HEK293 (cell line): ENCODE measurements around the gene SHROOM3.
A peak's percentile ranks its signal among the peaks of the same experiment; 100 is the strongest.

Source experiments
- FEZF1 ChIP-seq: fragments of 450-650 bp; formaldehyde crosslinking; IDR thresholded peaks from 2 replicates; pipeline ENCODE4 v1.5.1; 2016; ENCODE audit warnings: missing biosample characterization, missing genetic modification characterization
- MEIS1 ChIP-seq: sonication (generic); formaldehyde crosslinking; IDR thresholded peaks from 2 replicates; pipeline ENCODE4 v1.8.1; 2022; ENCODE audit warnings: missing genetic modification reagents, mild to moderate bottlenecking, borderline replicate concordance
- OSR2 ChIP-seq: fragments of 450-650 bp; formaldehyde crosslinking; IDR thresholded peaks from 2 replicates; pipeline ENCODE4 v1.5.1; 2016; ENCODE audit warnings: missing biosample characterization, missing genetic modification characterization
- OVOL3 ChIP-seq: fragments of 450-650 bp; formaldehyde crosslinking; IDR thresholded peaks from 2 replicates; pipeline ENCODE4 v1.5.1; 2016; ENCODE audit warnings: missing biosample characterization, missing genetic modification characterization
- RBAK ChIP-seq: fragments of 450-650 bp; formaldehyde crosslinking; IDR thresholded peaks from 2 replicates; pipeline ENCODE4 v1.5.1; 2016; ENCODE audit warnings: missing biosample characterization, missing genetic modification characterization
- SCRT2 ChIP-seq: fragments of 450-650 bp; formaldehyde crosslinking; IDR thresholded peaks from 2 replicates; pipeline ENCODE4 v1.5.1; 2016; ENCODE audit warnings: missing biosample characterization, missing genetic modification characterization
- SP2 ChIP-seq: fragments of 450-650 bp; formaldehyde crosslinking; IDR thresholded peaks from 2 replicates; pipeline ENCODE4 v1.5.1; 2016; ENCODE audit warnings: missing biosample characterization, missing genetic modification characterization
- ZBTB48 ChIP-seq: fragments of 450-650 bp; formaldehyde crosslinking; IDR thresholded peaks from 2 replicates; pipeline ENCODE4 v1.5.1; 2016; ENCODE audit warnings: missing biosample characterization, missing genetic modification characterization
- ZEB2 ChIP-seq: fragments of 450-650 bp; formaldehyde crosslinking; IDR thresholded peaks from 2 replicates; pipeline ENCODE4 v1.5.1; 2016; ENCODE audit warnings: missing biosample characterization, missing genetic modification characterization
- ZFHX2 ChIP-seq: fragments of 450-650 bp; formaldehyde crosslinking; conservative IDR thresholded peaks from 2 replicates; pipeline ENCODE4 v1.5.1; 2016; ENCODE audit warnings: missing biosample characterization, missing genetic modification characterization
- ZFP41 ChIP-seq: fragments of 450-650 bp; formaldehyde crosslinking; IDR thresholded peaks from 2 replicates; pipeline ENCODE4 v1.5.1; 2016; ENCODE audit warnings: missing biosample characterization, missing genetic modification characterization, borderline replicate concordance
- ZIC2 ChIP-seq: fragments of 450-650 bp; formaldehyde crosslinking; IDR thresholded peaks from 2 replicates; pipeline ENCODE4 v1.5.1; 2016; ENCODE audit warnings: missing biosample characterization, missing genetic modification characterization
- ZNF132 ChIP-seq: fragments of 450-650 bp; formaldehyde crosslinking; IDR thresholded peaks from 2 replicates; pipeline ENCODE4 v1.5.1; 2017; ENCODE audit warnings: missing biosample characterization, missing genetic modification characterization, borderline replicate concordance
- ZNF146 ChIP-seq: fragments of 450-650 bp; formaldehyde crosslinking; IDR thresholded peaks from 2 replicates; pipeline ENCODE4 v1.5.1; 2016; ENCODE audit warnings: missing biosample characterization, missing genetic modification characterization
- ZNF274 ChIP-seq, 2 experiments: fragments of 200-500 bp in 1 of 2; fragments of 450-650 bp in 1 of 2; sonication (Bioruptor generic) in 1 of 2; formaldehyde crosslinking in 1 of 2; IDR thresholded peaks; 2 replicates each; pipeline versions ENCODE4 v1.5.1 to v1.6.1; 2014 to 2016; ENCODE audit warnings: borderline replicate concordance in 1 of 2, inconsistent platforms in 1 of 2, low read length in 1 of 2, missing biosample characterization in 1 of 2, missing genetic modification characterization in 1 of 2
- ZNF335 ChIP-seq: fragments of 450-650 bp; formaldehyde crosslinking; conservative IDR thresholded peaks from 2 replicates; pipeline ENCODE4 v1.5.1; 2016; ENCODE audit warnings: missing biosample characterization, missing genetic modification characterization
- ZNF404 ChIP-seq: fragments of 450-650 bp; formaldehyde crosslinking; IDR thresholded peaks from 2 replicates; pipeline ENCODE4 v1.5.1; 2017; ENCODE audit warnings: missing biosample characterization, missing genetic modification characterization
- ZNF423 ChIP-seq: fragments of 450-650 bp; formaldehyde crosslinking; IDR thresholded peaks from 2 replicates; pipeline ENCODE4 v1.5.1; 2016; ENCODE audit warnings: missing biosample characterization, missing genetic modification characterization
- ZNF501 ChIP-seq: fragments of 450-650 bp; formaldehyde crosslinking; IDR thresholded peaks from 2 replicates; pipeline ENCODE4 v1.5.1; 2016; ENCODE audit warnings: missing biosample characterization, missing genetic modification characterization
- ZNF514 ChIP-seq: fragments of 450-650 bp; formaldehyde crosslinking; IDR thresholded peaks from 2 replicates; pipeline ENCODE4 v1.5.1; 2016; ENCODE audit warnings: missing biosample characterization, missing genetic modification characterization
- ZNF558 ChIP-seq: fragments of 450-650 bp; formaldehyde crosslinking; IDR thresholded peaks from 2 replicates; pipeline ENCODE4 v1.5.1; 2016; ENCODE audit warnings: missing biosample characterization, missing genetic modification characterization
- ZNF585B ChIP-seq: fragments of 450-650 bp; formaldehyde crosslinking; IDR thresholded peaks from 2 replicates; pipeline ENCODE4 v1.5.1; 2016; ENCODE audit warnings: missing biosample characterization, missing genetic modification characterization
- ZNF624 ChIP-seq: fragments of 450-650 bp; formaldehyde crosslinking; IDR thresholded peaks from 2 replicates; pipeline ENCODE4 v1.5.1; 2017; ENCODE audit warnings: missing biosample characterization, missing genetic modification characterization
- ZNF660 ChIP-seq: fragments of 450-650 bp; IDR thresholded peaks from 2 replicates; pipeline ENCODE4 v1.5.1; 2018; ENCODE audit warnings: missing biosample characterization, mild to moderate bottlenecking, missing genetic modification characterization
- ZNF747 ChIP-seq: fragments of 450-650 bp; formaldehyde crosslinking; IDR thresholded peaks from 2 replicates; pipeline ENCODE4 v1.5.1; 2016; ENCODE audit warnings: missing biosample characterization, missing genetic modification characterization
- ZXDB ChIP-seq: fragments of 450-650 bp; formaldehyde crosslinking; IDR thresholded peaks from 2 replicates; pipeline ENCODE4 v1.5.1; 2016; ENCODE audit warnings: missing biosample characterization, missing genetic modification characterization
- TF ChIP-seq, protein P1 (sequence below): fragments of 450-650 bp; formaldehyde crosslinking; IDR thresholded peaks from 2 replicates; pipeline ENCODE4 v1.5.1; 2016; ENCODE audit warnings: missing biosample characterization, missing genetic modification characterization
- TF ChIP-seq, protein P2 (sequence below): fragments of 450-650 bp; formaldehyde crosslinking; IDR thresholded peaks from 2 replicates; pipeline ENCODE4 v1.5.1; 2016; ENCODE audit warnings: missing biosample characterization, missing genetic modification characterization
- TF ChIP-seq, protein P3 (sequence below): fragments of 450-650 bp; formaldehyde crosslinking; IDR thresholded peaks from 2 replicates; pipeline ENCODE4 v1.5.1; 2016; ENCODE audit warnings: missing biosample characterization, missing genetic modification characterization
- TF ChIP-seq, protein P4 (sequence below): fragments of 450-650 bp; formaldehyde crosslinking; IDR thresholded peaks from 2 replicates; pipeline ENCODE4 v1.5.1; 2016; ENCODE audit warnings: missing biosample characterization, missing genetic modification characterization
- TF ChIP-seq, protein P5 (sequence below): fragments of 450-650 bp; formaldehyde crosslinking; IDR thresholded peaks from 2 replicates; pipeline ENCODE4 v1.5.1; 2017; ENCODE audit warnings: missing biosample characterization, missing genetic modification characterization

Gene SHROOM3

DNA sequence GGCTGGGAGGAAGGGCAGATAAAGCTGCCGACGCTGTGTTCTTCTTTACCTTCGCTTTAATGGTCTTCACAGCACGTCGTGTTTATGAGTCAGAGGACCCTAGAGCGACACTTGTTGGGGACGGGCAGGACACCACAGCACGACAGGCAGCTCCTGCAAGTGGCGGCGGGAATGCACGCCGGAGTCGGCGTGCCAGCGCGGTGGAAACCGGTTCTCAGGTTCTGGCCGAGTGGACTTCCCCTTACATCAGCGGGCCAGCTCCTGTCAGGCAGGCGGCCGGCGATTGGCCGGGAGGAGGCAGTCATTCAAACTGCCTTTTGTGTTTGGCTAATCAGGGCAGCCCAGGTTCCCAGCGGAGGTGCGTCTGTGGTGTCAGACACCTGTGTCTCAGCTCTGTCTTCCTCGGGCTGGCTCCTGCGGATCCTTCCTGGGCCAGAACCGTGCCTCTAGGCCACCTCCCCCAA, 150.9 kb downstream of the SHROOM3 start (continued):
- TF ChIP-seq ZNF501 (tag by site-specific recombination) (0 out of 2 replicates have a peak, but pooled peaks have one; percentile 24), ZNF624 (tag by site-specific recombination) (no peak), ZBTB48 (peak; percentile 43; the same call in 1 of the 2 replicates), MEIS1 (CRISPR knock-in tag) (no peak), OSR2 (peak; percentile 51), ZNF660 (tag by site-specific recombination) (0 out of 2 replicates have a peak, but pooled peaks have one; percentile 45), ZFHX2 (no peak), FEZF1 (tag by site-specific recombination) (peak; percentile 43; the same call in 1 of the 2 replicates), SCRT2 (tag by site-specific recombination) (peak; percentile 97), ZNF558 (no peak), ZIC2 (tag by site-specific recombination) (peak; percentile 85), ZNF747 (tag by site-specific recombination) (no peak), ZNF274 (IDR thresholded peaks at IDR 0.05; ENCODE audit: low read length) (no peak), ZNF274 (tag by site-specific recombination; IDR thresholded peaks at IDR 0.05; ENCODE audit: borderline replicate concordance) (no peak), ZNF423 (no peak), ZNF404 (tag by site-specific recombination) (no peak), ZNF514 (tag by site-specific recombination) (no peak), ZNF132 (tag by site-specific recombination) (no peak), ZXDB (tag by site-specific recombination) (0 out of 2 replicates have a peak, but pooled peaks have one; percentile 15), ZNF335 (tag by site-specific recombination) (peak; percentile 85), ZFP41 (tag by site-specific recombination) (no peak), SP2 (tag by site-specific recombination) (peak; percentile 63), ZEB2 (tag by site-specific recombination) (peak; percentile 76), RBAK (tag by site-specific recombination) (no peak), ZNF585B (tag by site-specific recombination) (no peak), OVOL3 (tag by site-specific recombination) (no peak), ZNF146 (no peak)
- TF ChIP-seq, protein P1, sequence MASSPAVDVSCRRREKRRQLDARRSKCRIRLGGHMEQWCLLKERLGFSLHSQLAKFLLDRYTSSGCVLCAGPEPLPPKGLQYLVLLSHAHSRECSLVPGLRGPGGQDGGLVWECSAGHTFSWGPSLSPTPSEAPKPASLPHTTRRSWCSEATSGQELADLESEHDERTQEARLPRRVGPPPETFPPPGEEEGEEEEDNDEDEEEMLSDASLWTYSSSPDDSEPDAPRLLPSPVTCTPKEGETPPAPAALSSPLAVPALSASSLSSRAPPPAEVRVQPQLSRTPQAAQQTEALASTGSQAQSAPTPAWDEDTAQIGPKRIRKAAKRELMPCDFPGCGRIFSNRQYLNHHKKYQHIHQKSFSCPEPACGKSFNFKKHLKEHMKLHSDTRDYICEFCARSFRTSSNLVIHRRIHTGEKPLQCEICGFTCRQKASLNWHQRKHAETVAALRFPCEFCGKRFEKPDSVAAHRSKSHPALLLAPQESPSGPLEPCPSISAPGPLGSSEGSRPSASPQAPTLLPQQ = 0 out of 2 replicates have a peak, but pooled peaks have one; percentile 17
- TF ChIP-seq, protein P2, sequence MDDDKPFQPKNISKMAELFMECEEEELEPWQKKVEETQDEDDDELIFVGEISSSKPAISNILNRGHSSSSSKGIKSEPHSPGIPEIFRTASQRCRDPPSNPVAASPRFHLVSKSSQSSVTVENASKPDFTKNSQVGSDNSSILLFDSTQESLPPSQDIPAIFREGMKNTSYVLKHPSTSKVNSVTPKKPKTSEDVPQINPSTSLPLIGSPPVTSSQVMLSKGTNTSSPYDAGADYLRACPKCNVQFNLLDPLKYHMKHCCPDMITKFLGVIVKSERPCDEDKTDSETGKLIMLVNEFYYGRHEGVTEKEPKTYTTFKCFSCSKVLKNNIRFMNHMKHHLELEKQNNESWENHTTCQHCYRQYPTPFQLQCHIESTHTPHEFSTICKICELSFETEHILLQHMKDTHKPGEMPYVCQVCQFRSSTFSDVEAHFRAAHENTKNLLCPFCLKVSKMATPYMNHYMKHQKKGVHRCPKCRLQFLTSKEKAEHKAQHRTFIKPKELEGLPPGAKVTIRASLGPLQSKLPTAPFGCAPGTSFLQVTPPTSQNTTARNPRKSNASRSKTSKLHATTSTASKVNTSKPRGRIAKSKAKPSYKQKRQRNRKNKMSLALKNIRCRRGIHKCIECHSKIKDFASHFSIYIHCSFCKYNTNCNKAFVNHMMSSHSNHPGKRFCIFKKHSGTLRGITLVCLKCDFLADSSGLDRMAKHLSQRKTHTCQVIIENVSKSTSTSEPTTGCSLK = no peak
- TF ChIP-seq, protein P3, sequence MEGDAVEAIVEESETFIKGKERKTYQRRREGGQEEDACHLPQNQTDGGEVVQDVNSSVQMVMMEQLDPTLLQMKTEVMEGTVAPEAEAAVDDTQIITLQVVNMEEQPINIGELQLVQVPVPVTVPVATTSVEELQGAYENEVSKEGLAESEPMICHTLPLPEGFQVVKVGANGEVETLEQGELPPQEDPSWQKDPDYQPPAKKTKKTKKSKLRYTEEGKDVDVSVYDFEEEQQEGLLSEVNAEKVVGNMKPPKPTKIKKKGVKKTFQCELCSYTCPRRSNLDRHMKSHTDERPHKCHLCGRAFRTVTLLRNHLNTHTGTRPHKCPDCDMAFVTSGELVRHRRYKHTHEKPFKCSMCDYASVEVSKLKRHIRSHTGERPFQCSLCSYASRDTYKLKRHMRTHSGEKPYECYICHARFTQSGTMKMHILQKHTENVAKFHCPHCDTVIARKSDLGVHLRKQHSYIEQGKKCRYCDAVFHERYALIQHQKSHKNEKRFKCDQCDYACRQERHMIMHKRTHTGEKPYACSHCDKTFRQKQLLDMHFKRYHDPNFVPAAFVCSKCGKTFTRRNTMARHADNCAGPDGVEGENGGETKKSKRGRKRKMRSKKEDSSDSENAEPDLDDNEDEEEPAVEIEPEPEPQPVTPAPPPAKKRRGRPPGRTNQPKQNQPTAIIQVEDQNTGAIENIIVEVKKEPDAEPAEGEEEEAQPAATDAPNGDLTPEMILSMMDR (tag by site-specific recombination) = peak; percentile 81
- TF ChIP-seq, protein P4, sequence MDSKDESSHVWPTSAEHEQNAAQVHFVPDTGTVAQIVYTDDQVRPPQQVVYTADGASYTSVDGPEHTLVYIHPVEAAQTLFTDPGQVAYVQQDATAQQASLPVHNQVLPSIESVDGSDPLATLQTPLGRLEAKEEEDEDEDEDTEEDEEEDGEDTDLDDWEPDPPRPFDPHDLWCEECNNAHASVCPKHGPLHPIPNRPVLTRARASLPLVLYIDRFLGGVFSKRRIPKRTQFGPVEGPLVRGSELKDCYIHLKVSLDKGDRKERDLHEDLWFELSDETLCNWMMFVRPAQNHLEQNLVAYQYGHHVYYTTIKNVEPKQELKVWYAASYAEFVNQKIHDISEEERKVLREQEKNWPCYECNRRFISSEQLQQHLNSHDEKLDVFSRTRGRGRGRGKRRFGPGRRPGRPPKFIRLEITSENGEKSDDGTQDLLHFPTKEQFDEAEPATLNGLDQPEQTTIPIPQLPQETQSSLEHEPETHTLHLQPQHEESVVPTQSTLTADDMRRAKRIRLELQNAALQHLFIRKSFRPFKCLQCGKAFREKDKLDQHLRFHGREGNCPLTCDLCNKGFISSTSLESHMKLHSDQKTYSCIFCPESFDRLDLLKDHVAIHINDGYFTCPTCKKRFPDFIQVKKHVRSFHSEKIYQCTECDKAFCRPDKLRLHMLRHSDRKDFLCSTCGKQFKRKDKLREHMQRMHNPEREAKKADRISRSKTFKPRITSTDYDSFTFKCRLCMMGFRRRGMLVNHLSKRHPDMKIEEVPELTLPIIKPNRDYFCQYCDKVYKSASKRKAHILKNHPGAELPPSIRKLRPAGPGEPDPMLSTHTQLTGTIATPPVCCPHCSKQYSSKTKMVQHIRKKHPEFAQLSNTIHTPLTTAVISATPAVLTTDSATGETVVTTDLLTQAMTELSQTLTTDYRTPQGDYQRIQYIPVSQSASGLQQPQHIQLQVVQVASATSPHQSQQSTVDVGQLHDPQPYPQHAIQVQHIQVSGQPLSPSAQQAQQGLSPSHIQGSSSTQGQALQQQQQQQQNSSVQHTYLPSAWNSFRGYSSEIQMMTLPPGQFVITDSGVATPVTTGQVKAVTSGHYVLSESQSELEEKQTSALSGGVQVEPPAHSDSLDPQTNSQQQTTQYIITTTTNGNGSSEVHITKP = peak; percentile 67
- TF ChIP-seq, protein P5, sequence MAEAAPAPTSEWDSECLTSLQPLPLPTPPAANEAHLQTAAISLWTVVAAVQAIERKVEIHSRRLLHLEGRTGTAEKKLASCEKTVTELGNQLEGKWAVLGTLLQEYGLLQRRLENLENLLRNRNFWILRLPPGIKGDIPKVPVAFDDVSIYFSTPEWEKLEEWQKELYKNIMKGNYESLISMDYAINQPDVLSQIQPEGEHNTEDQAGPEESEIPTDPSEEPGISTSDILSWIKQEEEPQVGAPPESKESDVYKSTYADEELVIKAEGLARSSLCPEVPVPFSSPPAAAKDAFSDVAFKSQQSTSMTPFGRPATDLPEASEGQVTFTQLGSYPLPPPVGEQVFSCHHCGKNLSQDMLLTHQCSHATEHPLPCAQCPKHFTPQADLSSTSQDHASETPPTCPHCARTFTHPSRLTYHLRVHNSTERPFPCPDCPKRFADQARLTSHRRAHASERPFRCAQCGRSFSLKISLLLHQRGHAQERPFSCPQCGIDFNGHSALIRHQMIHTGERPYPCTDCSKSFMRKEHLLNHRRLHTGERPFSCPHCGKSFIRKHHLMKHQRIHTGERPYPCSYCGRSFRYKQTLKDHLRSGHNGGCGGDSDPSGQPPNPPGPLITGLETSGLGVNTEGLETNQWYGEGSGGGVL (tag by site-specific recombination) = no peak
